ENCODE results near the gene COL6A2. TPM values are rescaled to one million over a fixed set of nuclear protein-coding genes. Genes with fewer than 3 reads are reported as not detected.
A peak's percentile ranks its signal among the peaks of the same experiment; 100 is the strongest.

The COL6A2 gene
- total RNA-seq, 1 donor from 2014 or later: 32.0 TPM

DNA sequence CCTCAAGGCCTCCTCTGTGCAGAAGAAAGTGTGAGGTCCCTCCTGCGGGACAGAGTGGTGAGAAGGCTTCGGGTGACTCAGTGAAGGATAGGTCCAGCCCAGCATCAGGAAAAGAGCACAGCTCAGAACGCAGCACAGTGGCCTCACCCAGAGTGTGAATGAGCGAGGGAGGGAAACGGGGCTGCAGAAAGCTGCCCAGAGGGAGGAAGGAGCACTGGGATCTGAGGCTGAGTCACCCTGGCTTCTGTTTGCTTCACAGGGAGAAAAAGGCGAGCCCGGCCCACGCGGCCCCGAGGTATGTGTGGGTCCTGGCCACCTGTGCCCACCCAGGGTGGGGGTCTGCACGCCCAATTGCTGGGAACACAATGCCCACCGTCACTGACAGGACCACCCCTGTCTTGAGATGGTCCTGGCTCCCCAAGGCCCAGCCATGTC, 24.3 kb downstream of the COL6A2 start:
- H3K4me1 Mint-ChIP-seq (ENCODE audit: low read depth): no peaks in the 10 kb centered on the region
- no peaks in the 10 kb centered on the region for H3K27me3 Mint-ChIP-seq
- no peak overlapping the region for H3K4me3 Mint-ChIP-seq (ENCODE audit: low read depth)
- peak; percentile 3 for DNase-seq (ENCODE audit: low spot score, unreplicated experiment)
- H3K27ac Mint-ChIP-seq: no peak overlapping the region
- no peaks in the 10 kb centered on the region for H3K36me3 Mint-ChIP-seq (ENCODE audit: insufficient read depth)
- no peaks in the 10 kb centered on the region for H3K9me3 Mint-ChIP-seq (ENCODE audit: low read depth)
- TF ChIP-seq, protein P1, sequence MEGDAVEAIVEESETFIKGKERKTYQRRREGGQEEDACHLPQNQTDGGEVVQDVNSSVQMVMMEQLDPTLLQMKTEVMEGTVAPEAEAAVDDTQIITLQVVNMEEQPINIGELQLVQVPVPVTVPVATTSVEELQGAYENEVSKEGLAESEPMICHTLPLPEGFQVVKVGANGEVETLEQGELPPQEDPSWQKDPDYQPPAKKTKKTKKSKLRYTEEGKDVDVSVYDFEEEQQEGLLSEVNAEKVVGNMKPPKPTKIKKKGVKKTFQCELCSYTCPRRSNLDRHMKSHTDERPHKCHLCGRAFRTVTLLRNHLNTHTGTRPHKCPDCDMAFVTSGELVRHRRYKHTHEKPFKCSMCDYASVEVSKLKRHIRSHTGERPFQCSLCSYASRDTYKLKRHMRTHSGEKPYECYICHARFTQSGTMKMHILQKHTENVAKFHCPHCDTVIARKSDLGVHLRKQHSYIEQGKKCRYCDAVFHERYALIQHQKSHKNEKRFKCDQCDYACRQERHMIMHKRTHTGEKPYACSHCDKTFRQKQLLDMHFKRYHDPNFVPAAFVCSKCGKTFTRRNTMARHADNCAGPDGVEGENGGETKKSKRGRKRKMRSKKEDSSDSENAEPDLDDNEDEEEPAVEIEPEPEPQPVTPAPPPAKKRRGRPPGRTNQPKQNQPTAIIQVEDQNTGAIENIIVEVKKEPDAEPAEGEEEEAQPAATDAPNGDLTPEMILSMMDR (IDR thresholded peaks at IDR 0.05; ENCODE audit: unreplicated experiment): no peak

DNA sequence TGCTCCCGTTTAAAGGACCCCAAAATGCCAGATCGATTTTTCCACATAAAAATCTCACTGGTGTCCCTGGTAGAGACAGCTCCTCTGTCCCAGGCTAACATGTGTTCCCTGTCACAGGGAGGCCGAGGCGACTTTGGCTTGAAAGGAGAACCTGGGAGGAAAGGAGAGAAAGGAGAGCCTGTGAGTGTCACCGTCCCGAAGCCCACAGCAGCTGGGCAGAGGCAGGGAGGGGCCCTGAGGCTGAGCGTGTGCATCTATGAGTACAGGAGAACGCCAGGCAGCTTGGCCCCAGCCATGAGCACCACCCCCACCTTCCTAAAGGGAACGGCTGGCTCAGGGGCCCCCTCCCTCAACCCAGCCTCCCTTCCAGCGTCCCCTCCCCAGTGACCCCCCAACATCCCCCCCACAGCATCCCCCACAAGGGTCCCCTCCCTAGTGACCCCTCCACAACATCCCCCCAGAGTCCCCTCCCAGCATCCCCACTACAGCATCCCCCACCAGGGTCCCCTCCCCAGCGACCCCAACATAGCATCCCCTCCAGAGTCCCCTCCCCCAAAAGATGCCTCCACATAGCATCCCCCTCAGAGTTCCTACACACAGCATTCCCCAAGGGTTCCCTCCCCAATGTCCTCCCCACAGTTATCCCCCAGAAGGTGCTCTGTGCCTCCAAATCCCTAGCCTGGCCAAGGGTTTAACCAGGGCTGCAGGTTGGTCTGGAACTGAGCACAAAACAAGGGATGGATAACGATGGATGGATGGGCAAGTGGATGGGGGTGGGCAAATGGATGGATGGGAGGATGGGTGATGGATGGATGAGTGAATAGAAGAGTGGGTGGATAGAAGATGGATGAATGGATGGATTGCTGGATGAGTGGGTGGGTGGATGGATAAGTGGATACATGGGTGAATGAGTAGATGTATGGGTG, 25.1 kb downstream of the COL6A2 start:
- Mint-ChIP-seq H3K27ac (no peak overlapping the region), H3K36me3 (ENCODE audit: insufficient read depth) (no peaks in the 10 kb centered on the region), H3K27me3 (no peaks in the 10 kb centered on the region), H3K4me1 (ENCODE audit: low read depth) (no peaks in the 10 kb centered on the region), H3K4me3 (ENCODE audit: low read depth) (no peak overlapping the region), H3K9me3 (ENCODE audit: low read depth) (no peaks in the 10 kb centered on the region)
- TF ChIP-seq, protein P1 (IDR thresholded peaks at IDR 0.05; ENCODE audit: unreplicated experiment): no peak
- DNase-seq (ENCODE audit: low spot score, unreplicated experiment): no peak

DNA sequence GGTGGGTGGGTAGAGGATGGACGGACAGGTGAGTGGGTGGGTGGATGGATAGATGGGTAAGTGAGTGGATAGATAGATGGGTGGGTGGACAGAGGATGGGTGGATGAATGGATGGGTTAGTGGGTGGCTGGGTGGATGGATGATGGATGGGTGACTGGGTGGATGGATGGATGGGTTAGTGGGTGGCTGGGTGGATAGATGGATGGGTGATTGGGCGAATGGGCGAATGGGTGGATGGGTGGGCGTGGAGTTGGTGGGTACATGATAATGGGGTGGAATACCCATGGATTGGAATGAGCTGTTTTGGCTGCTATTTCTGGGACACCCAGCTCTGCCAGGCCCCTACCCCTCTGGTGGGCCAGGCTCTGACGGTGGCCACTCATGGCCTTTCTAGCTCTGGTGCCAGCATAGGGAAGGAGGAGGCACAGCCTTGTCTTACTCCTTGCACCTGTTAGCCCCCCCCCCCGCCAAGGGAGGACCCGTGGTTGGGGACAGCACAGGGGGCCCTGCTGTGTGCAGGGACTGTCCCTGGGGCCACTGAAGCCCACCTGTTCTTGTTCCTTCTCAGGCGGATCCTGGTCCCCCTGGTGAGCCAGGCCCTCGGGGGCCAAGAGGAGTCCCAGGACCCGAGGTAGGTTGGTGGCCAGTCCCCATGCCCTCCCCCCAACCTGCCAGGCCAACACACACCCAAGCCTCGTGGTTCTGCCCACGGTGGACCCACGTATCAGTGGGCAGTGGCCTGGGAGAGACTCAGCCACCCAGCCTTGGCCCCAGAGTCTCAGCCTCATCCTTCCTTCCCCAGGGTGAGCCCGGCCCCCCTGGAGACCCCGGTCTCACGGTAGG, 26.4 kb downstream of the COL6A2 start:
- Mint-ChIP-seq H3K27me3 (no peaks in the 10 kb centered on the region), H3K36me3 (ENCODE audit: insufficient read depth) (no peaks in the 10 kb centered on the region), H3K4me1 (ENCODE audit: low read depth) (no peaks in the 10 kb centered on the region), H3K4me3 (ENCODE audit: low read depth) (no peak overlapping the region), H3K9me3 (ENCODE audit: low read depth) (no peaks in the 10 kb centered on the region), H3K27ac (no peak overlapping the region)
- DNase-seq (ENCODE audit: low spot score, unreplicated experiment): peak; percentile 7
- TF ChIP-seq, protein P1 (IDR thresholded peaks at IDR 0.05; ENCODE audit: unreplicated experiment): no peak

DNA sequence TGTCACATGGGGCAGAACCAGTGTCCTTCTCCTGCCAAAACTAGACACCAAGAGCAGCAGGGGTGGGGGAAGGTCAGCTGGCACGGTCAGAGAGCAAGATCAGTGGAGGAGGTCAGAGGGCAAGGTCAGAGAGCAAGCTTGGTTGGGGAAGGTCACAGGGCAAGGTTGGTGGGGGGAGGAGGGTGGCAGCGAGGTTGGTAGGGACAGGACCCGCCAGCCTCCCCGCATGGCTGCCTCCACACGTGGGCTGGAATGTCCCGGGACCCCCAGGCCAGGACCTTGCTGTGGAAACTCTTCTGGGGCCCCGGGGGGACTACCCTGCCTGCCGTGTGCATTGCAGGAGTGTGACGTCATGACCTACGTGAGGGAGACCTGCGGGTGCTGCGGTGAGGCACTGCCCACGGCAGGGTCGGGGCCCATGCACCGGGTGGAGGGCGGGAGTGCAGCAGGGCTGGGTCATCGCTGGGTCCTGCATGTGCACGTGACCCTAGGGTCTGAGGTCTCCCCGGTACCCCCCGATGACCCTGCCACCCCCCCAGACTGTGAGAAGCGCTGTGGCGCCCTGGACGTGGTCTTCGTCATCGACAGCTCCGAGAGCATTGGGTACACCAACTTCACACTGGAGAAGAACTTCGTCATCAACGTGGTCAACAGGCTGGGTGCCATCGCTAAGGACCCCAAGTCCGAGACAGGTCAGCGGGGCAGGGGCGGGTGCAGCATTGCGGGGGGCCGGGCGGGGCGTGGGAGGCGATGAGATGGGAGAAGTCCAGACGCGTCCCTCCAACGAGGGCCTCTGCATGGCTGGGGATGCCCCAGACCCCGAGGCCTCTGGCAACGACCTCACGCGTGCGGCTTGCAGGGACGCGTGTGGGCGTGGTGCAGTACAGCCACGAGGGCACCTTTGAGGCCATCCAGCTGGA, 27.3 kb downstream of the COL6A2 start:
- no peaks in the 10 kb centered on the region for H3K36me3 Mint-ChIP-seq (ENCODE audit: insufficient read depth)
- H3K4me1 Mint-ChIP-seq (ENCODE audit: low read depth): no peaks in the 10 kb centered on the region
- H3K9me3 Mint-ChIP-seq (ENCODE audit: low read depth): no peaks in the 10 kb centered on the region
- no peak overlapping the region for H3K4me3 Mint-ChIP-seq (ENCODE audit: low read depth)
- TF ChIP-seq, protein P1 (IDR thresholded peaks at IDR 0.05; ENCODE audit: unreplicated experiment): no peak
- no peak overlapping the region for H3K27ac Mint-ChIP-seq
- peak; percentile 8 for DNase-seq (ENCODE audit: low spot score, unreplicated experiment)
- H3K27me3 Mint-ChIP-seq: no peaks in the 10 kb centered on the region

Measured in progenitor cell of endocrine pancreas (in vitro differentiated cells).